Fibroblast of villous mesenchyme (primary cell): ENCODE results near the gene DLG1. TPM values are rescaled to one million over a fixed set of nuclear protein-coding genes. Genes with fewer than 3 reads are reported as not detected.
A peak's percentile ranks its signal among the peaks of the same experiment; 100 is the strongest.

Experiments used
- DNase-seq: peaks from one replicate; pipeline ENCODE4 v3.0.0-alpha.2; 2010; ENCODE audit warnings: low read depth
- H3K4me3 ChIP-seq: 2 replicates; pipeline ENCODE4 v1.5.1; 2011; ENCODE audit warnings: low read depth, mild to moderate bottlenecking, low read length
- CTCF ChIP-seq: IDR thresholded peaks from 2 replicates; pipeline ENCODE4 v1.5.1; 2012; ENCODE audit warnings: low read depth, mild to moderate bottlenecking, low read length; ENCODE audit not compliant: insufficient read depth
- total RNA-seq: library from RNA; depleted of rRNA; stranded (reverse); fragments of >200 nt; gene quantifications from 2 replicates; pipeline ENCODE4 v1.2.3, GENCODE V29; 2012

The DLG1 gene
- total RNA-seq, 1 donor: 87.7 TPM

- no peak for TF ChIP-seq CTCF
- DNase-seq: no peak
- no peak overlapping the region for H3K4me3 ChIP-seq
Measured at GRCh38 chr3:197117114-197117513, 181.3 kb downstream of the DLG1 start.

GRCh38 chr3:197114007-197114406 lies 184.4 kb downstream of the DLG1 start:
- H3K4me3 ChIP-seq: no peak overlapping the region
- no peak for TF ChIP-seq CTCF
- no peak for DNase-seq

DNA sequence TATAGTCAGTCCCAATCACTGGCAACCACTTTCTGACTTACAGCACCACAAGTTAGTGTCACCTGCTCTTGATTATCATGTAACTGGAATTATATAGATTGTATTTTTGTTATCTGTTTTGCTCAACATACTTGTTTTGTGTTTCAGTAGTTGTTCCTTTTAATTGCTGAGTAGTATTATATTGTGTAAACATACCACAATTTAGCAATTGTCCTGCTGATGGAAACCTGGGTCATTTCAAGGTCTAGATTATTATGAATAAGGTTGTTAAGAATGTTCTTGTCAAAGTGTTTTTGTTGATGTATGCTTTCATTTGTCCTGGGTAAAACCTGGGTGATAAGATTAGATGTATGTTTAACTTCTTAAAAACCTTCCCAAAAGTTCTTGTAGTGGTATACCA lies 186.7 kb downstream of the DLG1 start:
- DNase-seq: no peak
- no peak overlapping the region for H3K4me3 ChIP-seq
- no peak for TF ChIP-seq CTCF

DNA sequence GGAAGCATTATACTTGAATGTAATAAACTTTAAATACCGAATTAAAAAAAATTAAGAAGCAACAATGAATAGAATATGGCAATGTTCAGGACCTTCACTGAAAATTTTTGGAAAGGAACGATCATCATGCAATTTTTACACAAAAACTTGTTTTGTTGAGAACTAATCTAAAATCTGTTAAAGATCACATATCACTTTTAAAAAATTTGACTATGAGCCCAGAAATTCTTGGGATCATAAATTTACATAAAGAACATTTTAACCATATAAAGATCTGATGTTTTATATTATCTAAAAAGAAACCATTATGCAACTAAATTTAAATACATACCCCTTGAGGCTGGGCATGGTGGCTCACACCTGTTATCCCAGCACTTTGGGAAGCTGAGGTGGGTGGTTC lies 192.6 kb downstream of the DLG1 start:
- DNase-seq: no peak
- no peak overlapping the region for H3K4me3 ChIP-seq

DNA sequence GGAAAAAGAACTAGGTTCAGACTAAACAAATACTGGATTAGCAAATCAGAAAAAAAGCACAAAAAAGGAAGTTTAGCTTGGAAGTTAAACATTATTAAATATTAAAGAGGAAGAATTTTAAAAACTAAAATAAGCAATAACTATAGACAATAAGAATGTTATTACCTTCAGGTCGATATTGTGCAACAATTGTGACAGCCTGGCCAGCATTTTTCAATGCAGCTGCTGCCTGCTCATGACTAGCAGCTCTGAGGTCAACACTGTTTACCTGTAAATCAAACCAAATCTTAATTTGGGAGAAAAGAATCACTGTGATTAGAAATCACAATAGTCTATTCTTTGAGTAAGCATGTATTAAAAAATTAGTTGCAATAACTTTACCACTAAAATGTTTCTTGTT lies 193.7 kb downstream of the DLG1 start:
- TF ChIP-seq CTCF: no peak
- H3K4me3 ChIP-seq: no peak overlapping the region
- DNase-seq: peak; percentile 44

More for the DNA sequence above, 192.6 kb downstream of the DLG1 start:
- no peak for TF ChIP-seq CTCF

DNA sequence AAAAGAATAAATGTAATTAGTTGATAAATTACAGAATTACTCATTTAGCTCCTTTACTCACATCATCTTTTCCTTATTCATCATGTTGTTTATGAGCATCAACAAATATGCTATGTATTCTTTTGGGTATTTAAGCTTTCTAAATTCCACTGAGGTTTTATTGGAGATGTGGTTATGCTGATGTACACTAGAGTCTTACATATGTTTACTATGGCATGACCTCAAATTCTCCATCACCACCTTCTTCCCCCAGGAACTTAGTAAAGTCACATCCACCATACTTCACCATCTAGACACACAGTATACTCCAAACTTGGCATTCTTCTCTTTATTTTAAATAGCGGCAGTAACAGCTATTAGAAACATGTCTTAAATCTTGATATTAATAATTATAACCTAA lies 194.6 kb downstream of the DLG1 start:
- no peak for TF ChIP-seq CTCF
- DNase-seq: peak; percentile 89
- no peak overlapping the region for H3K4me3 ChIP-seq

- no peak overlapping the region for H3K4me3 ChIP-seq
- no peak for DNase-seq
- no peak for TF ChIP-seq CTCF
Measured at GRCh38 chr3:197093871-197094270, 204.5 kb downstream of the DLG1 start.
